GM18508 (cell line): ENCODE results near the gene DCAF11.

Source experiments
- ATAC-seq: cut with Tn5 transposase; IDR thresholded peaks from one replicate; pipeline ENCODE4 v1.9.1; 2021; ENCODE audit warnings: moderate number of reproducible peaks; ENCODE audit not compliant: insufficient read depth, unreplicated experiment

Gene DCAF11

GRCh38 chr14:24078146-24078545 lies 36.4 kb upstream of the DCAF11 start:
- no peak for ATAC-seq

- no peak for ATAC-seq
Observed at GRCh38 chr14:24079491-24080141, 35.0 kb upstream of the DCAF11 start.

GRCh38 chr14:24080142-24080530 lies 34.4 kb upstream of the DCAF11 start:
- no peak for ATAC-seq

DNA sequence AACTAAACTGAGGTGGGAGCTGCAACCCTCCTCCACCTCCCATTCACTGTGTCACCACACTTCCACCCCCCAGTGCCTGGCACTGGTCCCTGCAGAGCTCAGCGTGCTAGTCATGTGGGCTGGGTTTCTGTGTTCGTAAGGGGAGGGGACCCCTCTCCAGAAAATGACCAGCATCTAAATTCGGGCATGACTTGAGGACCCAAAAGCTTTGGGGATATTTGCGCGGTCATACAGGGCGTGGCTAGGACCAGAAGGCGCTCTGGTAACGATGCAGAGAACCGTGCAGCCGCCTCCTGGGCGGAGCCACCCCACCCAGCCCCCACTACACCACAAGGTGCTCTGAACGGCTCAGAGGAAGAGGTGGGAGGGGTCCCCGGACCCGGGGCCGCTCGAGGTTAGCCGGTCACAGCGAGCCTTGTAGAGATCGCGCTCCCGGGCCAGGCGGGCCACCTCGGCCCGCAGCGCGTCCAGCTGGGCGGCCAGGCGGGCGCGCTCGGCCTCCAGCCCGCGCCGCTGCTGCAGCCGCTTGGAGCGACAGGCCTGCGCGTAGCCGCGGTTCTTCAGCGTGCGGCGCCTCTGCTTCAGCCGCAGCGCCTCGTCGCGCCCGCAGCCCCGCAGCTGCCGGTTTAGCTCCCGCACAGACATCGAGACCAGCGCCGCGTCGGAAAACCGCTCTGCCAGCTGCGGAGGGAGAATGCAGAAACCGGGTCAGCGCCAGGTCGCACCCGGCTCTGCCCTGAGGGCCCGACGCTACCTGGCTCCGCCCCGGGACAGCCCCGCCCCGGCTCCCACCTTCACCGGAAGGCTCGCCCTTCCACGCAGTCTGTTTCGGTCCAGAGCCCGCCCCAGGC lies 33.5 kb upstream of the DCAF11 start:
- ATAC-seq = no peak

DNA sequence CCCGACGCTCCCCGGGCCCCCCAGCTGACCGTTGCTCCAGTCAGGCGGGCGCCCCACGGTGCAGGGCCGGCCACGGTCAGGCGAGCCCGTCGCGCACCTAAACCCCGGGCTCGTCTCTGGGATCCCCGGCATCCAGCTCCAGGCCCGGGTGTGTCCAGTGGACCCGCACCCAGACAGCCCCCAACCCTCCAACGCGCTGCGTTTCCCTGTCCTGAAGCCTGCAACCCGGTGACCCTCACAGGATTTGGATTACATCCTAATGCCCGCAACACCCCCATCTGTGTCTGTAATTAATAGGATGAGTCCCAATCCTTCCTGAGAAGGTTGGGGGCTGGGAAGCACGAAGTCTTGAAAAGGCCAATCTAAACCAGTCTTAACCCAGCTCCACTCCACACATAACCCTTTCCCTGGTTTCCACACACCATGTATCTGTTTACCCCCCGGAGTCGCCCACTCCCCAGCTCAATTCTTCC lies 32.8 kb upstream of the DCAF11 start:
- ATAC-seq = no peak

GRCh38 chr14:24082411-24083080 lies 32.0 kb upstream of the DCAF11 start:
- ATAC-seq = no peak

DNA sequence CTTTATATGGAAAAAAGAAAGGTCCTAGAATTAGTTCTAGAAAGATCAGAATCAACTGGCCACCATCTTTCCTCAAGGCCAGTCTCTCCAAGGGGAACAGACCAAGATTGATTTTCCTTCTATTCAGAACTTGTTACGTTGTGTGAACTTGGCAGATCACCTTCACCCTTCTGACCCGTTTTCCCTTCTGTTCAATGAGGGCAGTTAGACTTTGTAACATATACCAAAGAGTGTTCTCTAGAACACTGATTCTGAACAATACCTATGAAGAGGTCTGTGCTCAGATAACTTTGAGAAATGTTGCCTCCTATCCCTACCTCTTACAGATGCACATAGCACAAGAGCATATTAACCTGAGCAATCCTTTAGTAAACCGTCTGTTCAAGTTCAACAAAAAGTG lies 31.1 kb upstream of the DCAF11 start:
- no peak for ATAC-seq

DNA sequence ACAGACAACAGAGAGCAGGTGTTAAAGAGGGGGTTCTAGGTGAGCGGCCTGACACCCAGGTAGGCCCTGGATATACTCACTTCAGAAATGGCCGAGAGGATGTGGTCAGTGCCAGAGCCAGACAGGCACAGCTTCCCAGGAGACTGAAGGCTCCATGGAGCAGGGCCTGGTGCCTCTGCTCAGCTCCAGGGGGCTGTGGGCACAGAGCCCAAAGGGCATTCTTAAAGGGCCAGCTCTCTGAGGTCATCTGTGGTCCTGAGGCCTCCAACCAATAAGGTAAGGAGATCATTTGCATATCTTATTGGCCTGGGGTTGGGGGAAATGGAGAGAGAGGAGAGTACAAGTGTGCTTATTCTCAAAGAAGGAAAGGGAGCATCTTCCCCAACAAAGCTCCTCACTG lies 30.1 kb upstream of the DCAF11 start:
- no peak for ATAC-seq

- ATAC-seq = no peak
Observed at GRCh38 chr14:24085215-24085614, 29.4 kb upstream of the DCAF11 start.

DNA sequence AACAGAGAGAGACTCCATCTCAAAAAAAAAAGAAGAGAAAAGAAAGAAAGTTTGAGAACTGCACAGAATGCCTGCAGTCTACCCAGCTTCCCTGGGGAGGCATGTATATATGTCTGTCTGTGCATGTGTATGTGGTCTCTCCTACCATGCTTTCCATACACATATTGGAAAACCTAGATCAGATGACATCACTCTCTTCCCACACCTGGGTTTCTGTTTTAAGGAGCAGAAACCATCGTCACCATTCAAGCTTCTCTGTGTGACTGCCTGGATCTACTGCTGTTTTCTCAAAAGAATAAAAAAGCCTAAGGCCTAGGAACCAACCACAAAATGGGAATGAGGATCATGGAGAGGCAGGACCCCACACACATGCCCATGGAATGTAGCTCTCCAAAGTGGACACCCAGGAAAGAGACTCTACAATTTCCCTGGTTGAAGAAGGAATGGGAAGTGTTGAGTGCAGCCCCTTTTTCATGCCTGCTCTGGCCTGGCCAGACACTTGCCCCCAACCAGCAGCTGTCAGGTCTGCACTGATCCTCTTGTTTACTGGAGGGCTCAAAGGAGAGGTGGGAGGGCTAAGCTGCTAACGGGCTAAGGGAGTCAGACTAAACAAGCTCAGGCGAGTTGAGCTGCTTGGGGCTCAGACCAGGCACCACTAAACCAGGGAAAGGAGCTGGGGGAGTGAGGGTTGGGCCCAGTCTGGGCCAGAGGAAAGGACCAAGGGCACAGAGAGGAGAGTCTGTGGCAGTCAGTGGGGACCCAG lies 28.2 kb upstream of the DCAF11 start:
- no peak for ATAC-seq

- no peak for ATAC-seq
Observed at GRCh38 chr14:24087004-24087403, 27.6 kb upstream of the DCAF11 start.

DNA sequence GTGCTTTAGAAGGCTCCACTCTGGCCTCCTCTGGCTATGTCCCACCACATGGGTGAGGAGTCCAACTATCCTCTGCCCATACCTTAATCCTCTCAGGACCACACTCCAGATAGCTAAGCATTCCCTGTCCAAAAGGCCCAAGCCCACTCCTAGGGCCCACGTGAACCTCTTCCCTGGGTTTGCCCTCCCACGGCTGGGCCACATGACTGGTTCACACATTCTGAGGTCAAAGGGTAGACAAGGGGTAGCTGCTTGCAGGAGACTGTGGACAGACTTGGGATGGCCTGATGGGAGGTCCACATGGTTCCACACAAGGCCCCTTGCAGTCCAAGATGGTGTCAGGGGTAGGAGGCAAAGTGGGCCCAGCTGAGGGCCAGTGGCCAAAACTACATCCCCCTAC lies 26.5 kb upstream of the DCAF11 start:
- ATAC-seq = no peak

DNA sequence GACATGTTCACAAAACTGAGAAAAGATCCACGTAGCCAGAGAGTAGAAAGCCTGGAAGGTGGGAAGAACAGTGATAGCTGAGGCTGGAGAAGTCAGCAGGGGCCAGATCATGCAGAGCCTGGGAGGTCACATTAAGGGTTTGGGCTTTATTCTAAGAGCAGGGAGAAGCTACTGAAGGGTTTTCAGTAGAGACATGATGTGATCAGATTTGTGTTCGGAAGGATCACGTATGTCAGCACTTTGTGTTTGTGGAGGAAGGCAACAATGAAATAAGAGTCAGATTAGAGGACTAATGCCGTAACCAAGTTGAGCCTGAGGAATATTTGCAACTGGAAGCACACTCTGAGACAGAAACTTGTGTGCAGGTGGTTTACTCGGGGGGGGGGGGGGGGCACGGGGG lies 24.7 kb upstream of the DCAF11 start:
- ATAC-seq = no peak

DNA sequence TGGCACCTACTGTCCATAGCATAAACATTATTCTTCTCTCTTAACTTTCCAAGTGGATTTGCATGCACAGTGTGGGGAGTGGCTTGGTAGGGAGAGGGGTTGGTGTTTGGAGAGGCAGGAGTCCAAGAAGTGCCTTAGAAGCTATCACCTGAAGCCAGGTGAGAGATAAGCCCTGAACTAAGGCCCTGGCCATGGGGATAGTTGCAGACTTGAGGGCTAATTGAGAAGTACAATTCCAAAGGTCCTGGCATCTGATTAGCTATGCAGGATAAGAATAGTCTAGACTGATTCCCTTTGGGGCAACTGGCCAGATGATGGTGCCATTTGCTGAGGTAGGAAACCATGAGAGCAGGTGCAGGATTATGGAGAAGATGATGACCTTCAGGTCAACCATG lies 22.5 kb upstream of the DCAF11 start:
- ATAC-seq = no peak

DNA sequence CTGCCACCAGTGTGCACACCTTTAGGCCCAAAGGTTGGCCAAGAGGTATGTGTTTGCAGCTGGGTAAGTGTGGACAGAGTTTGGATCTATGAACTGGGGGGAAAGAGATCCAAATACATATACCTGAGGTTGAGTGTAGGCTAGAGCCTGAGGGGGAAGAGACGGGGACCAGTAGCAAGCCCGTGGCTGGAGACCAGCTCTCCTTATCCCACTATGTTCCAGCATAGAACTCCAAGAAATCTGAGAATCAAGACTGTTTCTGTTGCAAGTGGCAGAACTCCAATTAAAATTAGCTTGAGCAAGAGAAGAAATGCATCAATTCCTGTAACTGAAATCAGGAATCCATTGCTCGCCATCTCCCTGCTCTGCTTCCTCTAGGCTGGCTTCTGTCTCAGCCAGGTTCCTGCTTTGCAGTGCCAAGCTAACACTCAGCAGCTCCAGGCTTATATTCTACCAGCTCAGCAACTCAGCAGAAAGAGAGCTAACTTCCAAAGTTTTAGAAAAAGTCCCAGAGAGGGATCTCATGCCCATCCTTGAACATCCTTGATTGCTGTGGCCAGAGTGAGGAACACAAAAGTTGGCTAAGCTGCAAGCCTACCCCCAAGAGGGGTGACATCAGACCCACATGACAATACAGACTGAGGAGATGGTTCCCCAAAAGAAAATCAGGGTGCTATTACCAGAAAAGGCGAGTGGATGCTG lies 21.9 kb upstream of the DCAF11 start:
- ATAC-seq = no peak

DNA sequence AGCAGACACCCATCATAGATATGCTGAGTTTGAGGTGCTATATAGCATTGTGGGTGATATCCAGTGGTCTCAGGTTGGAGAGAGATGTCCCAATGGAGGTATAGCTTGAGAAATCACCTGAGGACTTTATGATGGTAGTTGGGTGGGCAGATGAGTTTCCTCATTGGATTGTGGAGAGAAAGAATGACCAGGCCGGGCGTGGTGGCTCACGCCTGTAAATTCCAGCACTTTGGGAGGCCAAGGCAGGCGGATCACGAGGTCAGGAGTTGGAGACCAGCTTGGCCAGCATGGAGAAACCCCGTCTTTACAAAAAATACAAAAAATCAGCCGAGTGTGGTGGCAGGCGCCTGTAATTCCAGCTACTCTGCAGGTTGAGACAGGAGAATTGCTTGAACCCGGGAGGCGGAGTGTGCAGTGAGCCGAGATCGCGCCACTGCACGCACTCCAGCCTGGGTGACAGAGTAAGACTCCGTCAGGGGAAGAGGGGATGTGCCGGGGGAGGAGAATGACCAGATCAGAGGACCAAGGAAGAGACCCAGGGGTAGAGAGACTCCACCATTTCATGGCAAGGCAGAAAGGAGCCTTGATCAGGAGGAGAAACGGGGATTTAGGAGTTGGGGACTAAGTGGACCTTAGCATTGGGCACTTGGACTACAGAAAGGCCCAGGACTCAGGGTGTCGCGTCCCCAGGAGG lies 21.2 kb upstream of the DCAF11 start:
- no peak for ATAC-seq

- no peak for ATAC-seq
Observed at GRCh38 chr14:24093901-24094840, 20.4 kb upstream of the DCAF11 start, which contains the start of gene PCK2. TSS of gene PCK2 (plus strand) at chr14:24094311. CDS start at chr14:24094406, 95 bp downstream.

GRCh38 chr14:24094841-24095270 lies 19.7 kb upstream of the DCAF11 start:
- no peak for ATAC-seq
